ENCODE data around the gene POLN. TPM values are rescaled to one million over a fixed set of nuclear protein-coding genes. Genes with fewer than 3 reads are reported as not detected.

The POLN gene
- total and polyA plus RNA-seq, 2 of the 4 experiments (the other 2 are of a cell fraction): 0.63 to 0.72 TPM

DNA sequence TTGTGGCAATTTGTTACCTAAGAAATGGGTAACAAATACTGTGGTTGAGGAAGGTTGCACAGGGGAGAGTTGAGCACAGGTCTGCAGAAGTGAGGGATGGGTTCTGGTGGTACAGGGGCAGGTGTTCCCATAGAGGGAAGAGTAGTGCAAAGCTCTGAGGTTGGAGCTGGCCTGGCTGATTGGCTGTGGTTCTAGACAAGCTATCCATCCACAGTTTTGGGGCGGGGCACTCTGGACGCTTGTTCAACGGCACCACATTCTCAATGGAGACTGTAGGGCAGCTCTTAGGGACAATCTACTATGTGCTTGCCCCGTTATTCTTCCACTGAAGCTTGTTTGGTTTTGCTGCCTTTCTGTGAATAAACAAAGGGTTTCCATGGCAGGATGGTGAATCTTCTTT, 147.4 kb downstream of the POLN start (continued):
- TF ChIP-seq RAD21 (IDR thresholded peaks at IDR 0.05; ENCODE audit: low read length): no peak
- TF ChIP-seq, protein P1, sequence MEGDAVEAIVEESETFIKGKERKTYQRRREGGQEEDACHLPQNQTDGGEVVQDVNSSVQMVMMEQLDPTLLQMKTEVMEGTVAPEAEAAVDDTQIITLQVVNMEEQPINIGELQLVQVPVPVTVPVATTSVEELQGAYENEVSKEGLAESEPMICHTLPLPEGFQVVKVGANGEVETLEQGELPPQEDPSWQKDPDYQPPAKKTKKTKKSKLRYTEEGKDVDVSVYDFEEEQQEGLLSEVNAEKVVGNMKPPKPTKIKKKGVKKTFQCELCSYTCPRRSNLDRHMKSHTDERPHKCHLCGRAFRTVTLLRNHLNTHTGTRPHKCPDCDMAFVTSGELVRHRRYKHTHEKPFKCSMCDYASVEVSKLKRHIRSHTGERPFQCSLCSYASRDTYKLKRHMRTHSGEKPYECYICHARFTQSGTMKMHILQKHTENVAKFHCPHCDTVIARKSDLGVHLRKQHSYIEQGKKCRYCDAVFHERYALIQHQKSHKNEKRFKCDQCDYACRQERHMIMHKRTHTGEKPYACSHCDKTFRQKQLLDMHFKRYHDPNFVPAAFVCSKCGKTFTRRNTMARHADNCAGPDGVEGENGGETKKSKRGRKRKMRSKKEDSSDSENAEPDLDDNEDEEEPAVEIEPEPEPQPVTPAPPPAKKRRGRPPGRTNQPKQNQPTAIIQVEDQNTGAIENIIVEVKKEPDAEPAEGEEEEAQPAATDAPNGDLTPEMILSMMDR (conservative IDR thresholded peaks at IDR 0.05; ENCODE audit: low read depth, low read length): no peak

DNA sequence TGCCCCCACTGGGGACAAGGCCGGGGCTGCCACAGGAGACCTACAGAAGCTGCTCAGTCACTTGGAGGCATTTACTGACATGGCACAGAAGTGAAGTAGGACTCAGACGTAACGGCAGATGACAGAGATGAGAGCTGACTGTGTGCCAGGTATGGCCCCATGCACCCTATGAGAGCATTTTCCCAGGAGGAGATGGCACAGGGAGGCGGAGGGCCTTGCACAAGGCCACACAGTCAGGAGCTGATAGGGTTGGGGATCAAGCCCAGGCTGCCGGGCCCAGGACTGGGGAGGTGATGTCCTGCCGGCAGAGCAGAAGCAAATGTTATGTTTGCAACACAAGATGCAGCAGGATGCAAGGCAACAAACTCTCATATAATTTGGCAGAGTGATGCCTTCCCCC, 148.7 kb downstream of the POLN start:
- dilution Hi-C loops (cut with HindIII; ENCODE audit: low sequenced_read_pairs, unreplicated experiment) (no loop called here), intact Hi-C loops (cut with micrococcal nuclease) (no loop called here)
- WGBS, 2 experiments (ENCODE audit: extremely low coverage in 2 of 2, insufficient read length in 1 of 2): 90% methylated on average over 2 of the region's 6 CpGs; no CpG with 5 or more reads in 1 of the 2 experiments
- TF ChIP-seq RCOR1 (IDR thresholded peaks at IDR 0.05; ENCODE audit: insufficient replicate concordance, low read length): no peak
- TF ChIP-seq, protein P1 (conservative IDR thresholded peaks at IDR 0.05; ENCODE audit: low read depth, low read length): no peak
- TF ChIP-seq CHD1 (IDR thresholded peaks at IDR 0.05; ENCODE audit: low read depth, low read length): no peak
- no peak for TF ChIP-seq CEBPB (IDR thresholded peaks at IDR 0.05; ENCODE audit: low read depth, low read length)
- no peak for TF ChIP-seq BHLHE40 (IDR thresholded peaks at IDR 0.05; ENCODE audit: low read depth, low read length)
- TF ChIP-seq, protein P2, sequence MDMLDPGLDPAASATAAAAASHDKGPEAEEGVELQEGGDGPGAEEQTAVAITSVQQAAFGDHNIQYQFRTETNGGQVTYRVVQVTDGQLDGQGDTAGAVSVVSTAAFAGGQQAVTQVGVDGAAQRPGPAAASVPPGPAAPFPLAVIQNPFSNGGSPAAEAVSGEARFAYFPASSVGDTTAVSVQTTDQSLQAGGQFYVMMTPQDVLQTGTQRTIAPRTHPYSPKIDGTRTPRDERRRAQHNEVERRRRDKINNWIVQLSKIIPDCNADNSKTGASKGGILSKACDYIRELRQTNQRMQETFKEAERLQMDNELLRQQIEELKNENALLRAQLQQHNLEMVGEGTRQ (IDR thresholded peaks at IDR 0.05; ENCODE audit: low read depth, low read length): no peak
- TF ChIP-seq, protein P3, sequence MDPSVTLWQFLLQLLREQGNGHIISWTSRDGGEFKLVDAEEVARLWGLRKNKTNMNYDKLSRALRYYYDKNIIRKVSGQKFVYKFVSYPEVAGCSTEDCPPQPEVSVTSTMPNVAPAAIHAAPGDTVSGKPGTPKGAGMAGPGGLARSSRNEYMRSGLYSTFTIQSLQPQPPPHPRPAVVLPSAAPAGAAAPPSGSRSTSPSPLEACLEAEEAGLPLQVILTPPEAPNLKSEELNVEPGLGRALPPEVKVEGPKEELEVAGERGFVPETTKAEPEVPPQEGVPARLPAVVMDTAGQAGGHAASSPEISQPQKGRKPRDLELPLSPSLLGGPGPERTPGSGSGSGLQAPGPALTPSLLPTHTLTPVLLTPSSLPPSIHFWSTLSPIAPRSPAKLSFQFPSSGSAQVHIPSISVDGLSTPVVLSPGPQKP (IDR thresholded peaks at IDR 0.05; ENCODE audit: borderline replicate concordance, low read depth, low read length): no peak
- TF ChIP-seq MAFK (IDR thresholded peaks at IDR 0.05; ENCODE audit: low read depth, low read length): no peak
- TF ChIP-seq NFE2L2 (IDR thresholded peaks at IDR 0.05; ENCODE audit: low read depth, low read length): no peak
- no peak for TF ChIP-seq RAD21 (IDR thresholded peaks at IDR 0.05; ENCODE audit: low read length)
- TF ChIP-seq MXI1 (IDR thresholded peaks at IDR 0.05; ENCODE audit: borderline replicate concordance, low read depth, low read length): no peak

More for the DNA sequence above, 148.7 kb downstream of the POLN start:
- H2AK9ac ChIP-seq (replicated peaks; ENCODE audit: low read depth, low read length, poor library complexity): no peak overlapping the region
- POLR2A ChIA-PET (ENCODE audit: unreplicated experiment): no interaction called here
- H2AK5ac ChIP-seq (ENCODE audit: low read depth, low read length): no peak overlapping the region
- ATAC-seq (ENCODE audit: low read depth): no peak
- BruUV-seq (replicated peaks): no TSS peak
- no peak overlapping the region for H4K8ac ChIP-seq (ENCODE audit: low read depth in 2 of 2, low read length in 2 of 2)
- no peaks in the 10 kb centered on the region for H3K79me1 ChIP-seq (ENCODE audit: low read depth in 1 of 2, low read length in 2 of 2)
- no peak overlapping the region for H4K91ac ChIP-seq (ENCODE audit: insufficient read depth, low read depth, low read length)
- no peak overlapping the region for H3K27ac ChIP-seq (ENCODE audit: insufficient read depth, low read length)
- in situ Hi-C loops (cut with MboI; ENCODE audit: low sequenced_read_pairs): no loop called here
- 0 out of 2 replicates have a peak, but pooled peaks cover 1% of the 10 kb centered on the region for H3K4me1 ChIP-seq (ENCODE audit: control insufficient read depth, insufficient read depth, low read length)
- H4K5ac ChIP-seq (ENCODE audit: low read depth, low read length): no peak overlapping the region
- H3K4me3 ChIP-seq (ENCODE audit: insufficient read depth, low read depth, low read length): no peak overlapping the region
- no peak overlapping the region for H2BK15ac ChIP-seq (ENCODE audit: low read depth, low read length)
- no peak overlapping the region for H3K9ac ChIP-seq (ENCODE audit: low read depth, low read length)
- H2BK20ac ChIP-seq (ENCODE audit: low read depth, low read length): no peak overlapping the region
- H3K14ac ChIP-seq (replicated peaks; ENCODE audit: low read depth, low read length): no peak overlapping the region
- H2BK5ac ChIP-seq (ENCODE audit: low read depth, low read length, poor library complexity, severe bottlenecking): no peak overlapping the region
- no peaks in the 10 kb centered on the region for H3K36me3 ChIP-seq (ENCODE audit: control insufficient read depth, insufficient read depth, low read length)
- CTCF ChIA-PET: no interaction called here
- H3K27me3 ChIP-seq (ENCODE audit: control insufficient read depth, insufficient read depth, low read length): peaks cover 25% of the 10 kb centered on the region
- H3K23ac ChIP-seq (ENCODE audit: low read depth, low read length): no peak overlapping the region
- peaks cover 12% of the 10 kb centered on the region for H3K9me3 ChIP-seq (ENCODE audit: control insufficient read depth, insufficient read depth, low read length)
- H3K4me2 ChIP-seq (ENCODE audit: low read depth, low read length): no peak overlapping the region
- H3K4ac ChIP-seq (ENCODE audit: low read depth, low read length): no peak overlapping the region
- no peak overlapping the region for H3K56ac ChIP-seq (ENCODE audit: extremely low read depth, insufficient read depth, low read length)
- no peaks in the 10 kb centered on the region for H3K9me1 ChIP-seq (ENCODE audit: insufficient read depth, low read length)
- H3K18ac ChIP-seq (ENCODE audit: low read depth, low read length): no peak overlapping the region
- no peaks in the 10 kb centered on the region for H4K20me1 ChIP-seq (ENCODE audit: insufficient read depth, low read length)
- H2AFZ ChIP-seq (replicated peaks; ENCODE audit: low read length, poor library complexity): no peak overlapping the region
- no peak overlapping the region for H2BK120ac ChIP-seq (ENCODE audit: low read depth, low read length)
- no peak for DNase-seq

Measured in IMR-90 (cell line).